ENCODE measurements around the gene NPFFR1. TPM values are rescaled to one million over a fixed set of nuclear protein-coding genes. Genes with fewer than 3 reads are reported as not detected.

The NPFFR1 gene
- total RNA-seq, 4 donors from 2014 or later, result 0.08 to 0.53 (median 0.23) TPM

DNA sequence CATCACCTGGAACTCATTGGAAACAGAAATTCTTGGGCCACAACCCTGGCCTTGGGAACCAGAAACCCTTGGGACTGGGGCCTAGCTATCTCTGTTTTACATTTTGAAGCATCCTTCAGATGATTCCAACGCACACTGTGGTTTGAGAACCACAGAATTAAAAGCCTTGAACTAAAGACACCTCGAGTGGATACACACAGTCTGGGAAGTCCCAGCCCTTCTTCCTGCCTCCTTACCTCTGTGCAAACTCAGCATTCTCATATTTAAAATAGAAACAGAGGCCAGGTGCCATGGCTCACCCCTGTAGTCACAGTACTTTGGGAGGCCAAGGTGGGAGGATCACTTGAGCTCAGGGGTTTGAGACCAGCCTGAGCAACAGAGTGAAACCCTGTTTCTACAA lies 12.9 kb downstream of the NPFFR1 start:
- Histone ChIP-seq H3K27me3 (no peaks in the 10 kb centered on the region), H3K4me1 (peaks cover 21% of the 10 kb centered on the region), H3K36me3 (no peaks in the 10 kb centered on the region), H3K4me3 (no peak overlapping the region), H3K27ac (no peak overlapping the region), H3K9me3 (no peaks in the 10 kb centered on the region)
- DNase-seq (ENCODE audit: low spot score in 2 of 2), result peak in 1 of 2 donors; percentile 13
- no peak for TF ChIP-seq EP300 (IDR thresholded peaks at IDR 0.05)
- TF ChIP-seq POLR2A (IDR thresholded peaks at IDR 0.05), result no peak
- TF ChIP-seq, protein P1, sequence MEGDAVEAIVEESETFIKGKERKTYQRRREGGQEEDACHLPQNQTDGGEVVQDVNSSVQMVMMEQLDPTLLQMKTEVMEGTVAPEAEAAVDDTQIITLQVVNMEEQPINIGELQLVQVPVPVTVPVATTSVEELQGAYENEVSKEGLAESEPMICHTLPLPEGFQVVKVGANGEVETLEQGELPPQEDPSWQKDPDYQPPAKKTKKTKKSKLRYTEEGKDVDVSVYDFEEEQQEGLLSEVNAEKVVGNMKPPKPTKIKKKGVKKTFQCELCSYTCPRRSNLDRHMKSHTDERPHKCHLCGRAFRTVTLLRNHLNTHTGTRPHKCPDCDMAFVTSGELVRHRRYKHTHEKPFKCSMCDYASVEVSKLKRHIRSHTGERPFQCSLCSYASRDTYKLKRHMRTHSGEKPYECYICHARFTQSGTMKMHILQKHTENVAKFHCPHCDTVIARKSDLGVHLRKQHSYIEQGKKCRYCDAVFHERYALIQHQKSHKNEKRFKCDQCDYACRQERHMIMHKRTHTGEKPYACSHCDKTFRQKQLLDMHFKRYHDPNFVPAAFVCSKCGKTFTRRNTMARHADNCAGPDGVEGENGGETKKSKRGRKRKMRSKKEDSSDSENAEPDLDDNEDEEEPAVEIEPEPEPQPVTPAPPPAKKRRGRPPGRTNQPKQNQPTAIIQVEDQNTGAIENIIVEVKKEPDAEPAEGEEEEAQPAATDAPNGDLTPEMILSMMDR (IDR thresholded peaks at IDR 0.05), result no peak
- TF ChIP-seq POLR2AphosphoS5 (IDR thresholded peaks at IDR 0.05), result no peak
- 91% methylated on average over 2 of the region's 2 CpGs for WGBS

DNA sequence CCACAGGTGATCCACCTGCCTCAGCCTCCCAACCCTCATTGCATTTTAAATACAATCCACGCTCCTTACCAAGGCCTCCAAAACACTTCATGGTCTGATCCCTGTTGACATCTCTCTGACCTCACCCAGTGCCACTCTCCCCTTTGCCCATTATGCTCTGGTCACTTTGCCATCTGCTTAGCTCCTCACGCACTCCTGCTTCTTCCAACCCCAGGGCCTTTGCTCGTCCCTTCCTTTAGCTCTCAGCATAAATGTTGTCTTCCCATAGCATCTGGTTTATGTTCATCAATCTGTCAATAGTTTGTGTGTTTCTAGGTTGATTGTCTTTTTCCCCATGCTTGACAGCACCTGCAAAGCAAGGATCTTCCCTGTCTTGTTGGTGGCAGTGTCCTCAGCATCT lies 14.1 kb downstream of the NPFFR1 start:
- Histone ChIP-seq H3K4me3 (no peak overlapping the region), H3K27me3 (no peaks in the 10 kb centered on the region), H3K27ac (no peak overlapping the region), H3K36me3 (no peaks in the 10 kb centered on the region), H3K4me1 (peaks cover 21% of the 10 kb centered on the region), H3K9me3 (no peaks in the 10 kb centered on the region)
- WGBS, result 97% methylated on average over 3 of the region's 3 CpGs
- TF ChIP-seq POLR2AphosphoS5 (IDR thresholded peaks at IDR 0.05) (no peak), POLR2A (IDR thresholded peaks at IDR 0.05) (no peak), EP300 (IDR thresholded peaks at IDR 0.05) (no peak)
- TF ChIP-seq, protein P1 (IDR thresholded peaks at IDR 0.05), result no peak
- no peak for DNase-seq (ENCODE audit: low spot score in 2 of 2)

DNA sequence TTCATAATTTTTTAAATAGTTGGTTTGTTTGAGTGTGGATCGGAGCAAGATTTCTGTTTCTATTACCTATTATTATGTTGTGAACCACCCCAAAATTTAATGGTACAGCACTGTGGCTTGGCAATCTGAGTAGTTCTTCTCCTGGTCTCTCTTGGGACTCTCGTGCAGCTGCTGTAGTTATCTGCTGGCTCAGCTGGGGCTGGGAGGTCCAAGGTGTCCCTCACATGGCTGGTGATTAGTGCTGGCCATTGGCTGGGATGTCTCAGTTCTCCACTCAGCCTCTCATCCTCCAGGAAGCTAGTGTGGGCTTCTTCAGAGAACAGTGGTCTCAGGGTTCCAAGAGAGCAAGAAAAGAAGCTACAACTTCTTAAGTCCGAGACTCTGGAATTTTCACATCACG lies 15.4 kb downstream of the NPFFR1 start:
- H3K27me3 ChIP-seq, result no peaks in the 10 kb centered on the region
- TF ChIP-seq POLR2AphosphoS5 (IDR thresholded peaks at IDR 0.05) (no peak), POLR2A (IDR thresholded peaks at IDR 0.05) (no peak), EP300 (IDR thresholded peaks at IDR 0.05) (no peak)
- TF ChIP-seq, protein P1 (IDR thresholded peaks at IDR 0.05), result no peak

DNA sequence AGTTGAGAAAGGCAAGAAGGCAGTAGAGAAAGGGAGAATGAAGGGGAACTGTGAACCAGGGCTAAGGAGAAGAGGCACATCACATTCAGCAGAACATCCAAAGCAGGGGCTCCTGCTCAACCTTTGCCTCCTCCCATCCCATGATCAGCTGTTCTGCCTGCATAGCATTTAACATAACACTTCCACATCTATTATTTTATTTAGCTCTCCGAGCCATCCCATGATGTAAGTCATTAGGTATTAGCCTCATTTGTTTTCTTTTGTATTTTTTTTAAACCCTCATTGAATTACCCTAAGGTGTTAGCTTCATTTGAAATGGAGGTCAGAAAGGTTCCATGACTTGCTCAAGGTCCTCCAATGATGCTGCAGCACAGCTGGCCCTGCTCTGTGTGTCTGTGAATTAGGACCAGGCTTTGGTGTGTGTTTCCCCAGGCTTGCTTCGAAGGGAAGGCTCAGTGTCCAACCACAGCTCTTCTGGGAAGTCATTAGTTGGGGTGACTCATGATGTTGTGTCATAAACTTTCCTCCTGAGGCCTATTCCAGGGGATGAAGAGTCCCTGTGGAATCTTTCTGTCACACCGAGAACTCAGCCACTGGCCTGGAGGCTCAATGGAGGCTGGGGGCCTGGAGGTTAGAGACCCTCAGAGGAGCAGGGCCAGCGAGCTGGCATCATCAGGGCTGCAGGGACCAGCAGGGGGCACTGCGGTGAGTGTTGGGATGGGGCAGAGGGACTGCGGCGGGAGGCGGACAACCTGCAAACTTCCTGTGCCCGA lies 16.5 kb downstream of the NPFFR1 start:
- TF ChIP-seq, protein P1 (IDR thresholded peaks at IDR 0.05), result no peak
- peak in 1 of 3 donors; percentile 26 for TF ChIP-seq POLR2AphosphoS5 (IDR thresholded peaks at IDR 0.05)
- no peaks in the 10 kb centered on the region for H3K36me3 ChIP-seq
- H3K9me3 ChIP-seq, result no peaks in the 10 kb centered on the region
- peak overlapping the region; percentile 60 for H3K27ac ChIP-seq
- 62% methylated on average over 9 of the region's 9 CpGs for whole genome bisulfite sequencing
- no peaks in the 10 kb centered on the region for H3K27me3 ChIP-seq
- no peak overlapping the region for H3K4me3 ChIP-seq
- peaks cover 10% of the 10 kb centered on the region for H3K4me1 ChIP-seq
- no peak for DNase-seq (ENCODE audit: low spot score in 2 of 2)

More for the DNA sequence above, 15.4 kb downstream of the NPFFR1 start:
- no peak for DNase-seq (ENCODE audit: low spot score in 2 of 2)
- Histone ChIP-seq H3K4me1 (peaks cover 18% of the 10 kb centered on the region), H3K9me3 (no peaks in the 10 kb centered on the region), H3K27ac (no peak overlapping the region), H3K4me3 (no peak overlapping the region), H3K36me3 (no peaks in the 10 kb centered on the region)
- WGBS, result 81% methylated on average over 4 of the region's 4 CpGs

DNA sequence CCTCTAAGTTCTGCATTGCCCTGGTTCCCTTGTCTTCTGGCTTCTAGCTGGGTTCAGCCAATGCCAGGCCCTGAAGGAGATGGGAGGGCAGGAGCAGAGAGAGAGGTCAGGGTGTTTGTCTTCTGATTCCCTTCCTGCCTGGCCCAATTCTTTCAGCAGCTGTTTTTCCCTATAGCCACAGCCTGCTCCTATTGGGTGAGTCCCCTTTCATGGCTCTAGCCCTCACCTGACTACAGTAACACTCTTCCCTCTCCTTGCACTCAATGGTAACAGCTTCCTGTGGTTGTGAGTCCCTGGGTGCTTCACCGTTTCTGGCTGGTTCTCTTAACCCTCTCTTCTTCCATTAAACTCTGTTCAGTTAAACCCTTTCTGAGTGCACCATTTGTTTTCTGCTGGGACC lies 17.1 kb downstream of the NPFFR1 start:
- no peaks in the 10 kb centered on the region for H3K36me3 ChIP-seq
- H3K27ac ChIP-seq, result peak overlapping the region; percentile 30
- 39% methylated on average over 1 of the region's 1 CpG for WGBS

More for the DNA sequence above, 17.1 kb downstream of the NPFFR1 start:
- no peak for TF ChIP-seq POLR2AphosphoS5 (IDR thresholded peaks at IDR 0.05)
- no peak for TF ChIP-seq POLR2A (IDR thresholded peaks at IDR 0.05)
- TF ChIP-seq EP300 (IDR thresholded peaks at IDR 0.05), result no peak
- TF ChIP-seq, protein P1 (IDR thresholded peaks at IDR 0.05), result no peak
- H3K4me1 ChIP-seq, result peaks cover 8% of the 10 kb centered on the region
- no peaks in the 10 kb centered on the region for H3K27me3 ChIP-seq
- no peaks in the 10 kb centered on the region for H3K9me3 ChIP-seq
- DNase-seq (ENCODE audit: low spot score in 2 of 2), result no peak
- no peak overlapping the region for H3K4me3 ChIP-seq

Data from suprapubic skin (tissue), 4 donors.